ENCODE results near the gene ICAM5. TPM values are rescaled to one million over a fixed set of nuclear protein-coding genes. Genes with fewer than 3 reads are reported as not detected.

Gene ICAM5
- total and polyA plus RNA-seq, 9 of the 15 experiments (the other 6 are each of a cell fraction or from before 2014, with no cell fraction given): 0.10 to 114 (median 13.7) TPM

- no peak for TF ChIP-seq ZNF518B (CRISPR knock-in tag; IDR thresholded peaks at IDR 0.05)
- TF ChIP-seq TEAD4 (IDR thresholded peaks at IDR 0.05; ENCODE audit: low read length): 0 out of 2 replicates have a peak, but pooled peaks have one; percentile 1
- no peak for TF ChIP-seq TEAD4 (CRISPR knock-in tag; IDR thresholded peaks at IDR 0.05; ENCODE audit: borderline replicate concordance)
- TF ChIP-seq, protein P1, sequence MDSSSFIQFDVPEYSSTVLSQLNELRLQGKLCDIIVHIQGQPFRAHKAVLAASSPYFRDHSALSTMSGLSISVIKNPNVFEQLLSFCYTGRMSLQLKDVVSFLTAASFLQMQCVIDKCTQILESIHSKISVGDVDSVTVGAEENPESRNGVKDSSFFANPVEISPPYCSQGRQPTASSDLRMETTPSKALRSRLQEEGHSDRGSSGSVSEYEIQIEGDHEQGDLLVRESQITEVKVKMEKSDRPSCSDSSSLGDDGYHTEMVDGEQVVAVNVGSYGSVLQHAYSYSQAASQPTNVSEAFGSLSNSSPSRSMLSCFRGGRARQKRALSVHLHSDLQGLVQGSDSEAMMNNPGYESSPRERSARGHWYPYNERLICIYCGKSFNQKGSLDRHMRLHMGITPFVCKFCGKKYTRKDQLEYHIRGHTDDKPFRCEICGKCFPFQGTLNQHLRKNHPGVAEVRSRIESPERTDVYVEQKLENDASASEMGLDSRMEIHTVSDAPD (CRISPR knock-in tag; IDR thresholded peaks at IDR 0.05): no peak
- TF ChIP-seq, protein P2, sequence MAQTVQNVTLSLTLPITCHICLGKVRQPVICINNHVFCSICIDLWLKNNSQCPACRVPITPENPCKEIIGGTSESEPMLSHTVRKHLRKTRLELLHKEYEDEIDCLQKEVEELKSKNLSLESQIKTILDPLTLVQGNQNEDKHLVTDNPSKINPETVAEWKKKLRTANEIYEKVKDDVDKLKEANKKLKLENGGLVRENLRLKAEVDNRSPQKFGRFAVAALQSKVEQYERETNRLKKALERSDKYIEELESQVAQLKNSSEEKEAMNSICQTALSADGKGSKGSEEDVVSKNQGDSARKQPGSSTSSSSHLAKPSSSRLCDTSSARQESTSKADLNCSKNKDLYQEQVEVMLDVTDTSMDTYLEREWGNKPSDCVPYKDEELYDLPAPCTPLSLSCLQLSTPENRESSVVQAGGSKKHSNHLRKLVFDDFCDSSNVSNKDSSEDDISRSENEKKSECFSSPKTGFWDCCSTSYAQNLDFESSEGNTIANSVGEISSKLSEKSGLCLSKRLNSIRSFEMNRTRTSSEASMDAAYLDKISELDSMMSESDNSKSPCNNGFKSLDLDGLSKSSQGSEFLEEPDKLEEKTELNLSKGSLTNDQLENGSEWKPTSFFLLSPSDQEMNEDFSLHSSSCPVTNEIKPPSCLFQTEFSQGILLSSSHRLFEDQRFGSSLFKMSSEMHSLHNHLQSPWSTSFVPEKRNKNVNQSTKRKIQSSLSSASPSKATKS (CRISPR knock-in tag; IDR thresholded peaks at IDR 0.05): no peak
- no peak for TF ChIP-seq MAZ (CRISPR knock-in tag; conservative IDR thresholded peaks at IDR 0.05 in 1 of 2, IDR thresholded peaks at IDR 0.05 in 1 of 2)
- TF ChIP-seq BACH1 (tag; IDR thresholded peaks at IDR 0.05): no peak
- no peak for TF ChIP-seq SP1 (CRISPR knock-in tag; IDR thresholded peaks at IDR 0.05)
- TF ChIP-seq RFX1 (IDR thresholded peaks at IDR 0.05): no peak
- TF ChIP-seq SMARCC2 (IDR thresholded peaks at IDR 0.05; ENCODE audit: low read depth): no peak
- TF ChIP-seq RB1 (IDR thresholded peaks at IDR 0.05; ENCODE audit: low read depth): no peak
- no peak for TF ChIP-seq ZNF830 (CRISPR knock-in tag; IDR thresholded peaks at IDR 0.05)
- no peak for TF ChIP-seq NR1H2 (CRISPR knock-in tag; IDR thresholded peaks at IDR 0.05)
- TF ChIP-seq HNRNPK (IDR thresholded peaks at IDR 0.05; ENCODE audit: low read depth, low read length, poor library complexity, severe bottlenecking): no peak
- TF ChIP-seq MXI1 (IDR thresholded peaks at IDR 0.05; ENCODE audit: low read depth, low read length): no peak
- TF ChIP-seq E2F4 (CRISPR knock-in tag; IDR thresholded peaks at IDR 0.05; ENCODE audit: low read depth): no peak
- 0 out of 4 replicates have a peak, but pooled peaks of 1 of the 2 experiments have one; percentile 5 for TF ChIP-seq TEAD1 (CRISPR knock-in tag; IDR thresholded peaks at IDR 0.05)
- TF ChIP-seq RBM15 (IDR thresholded peaks at IDR 0.05; ENCODE audit: insufficient read depth, low read length): no peak
- TF ChIP-seq CBX8 (IDR thresholded peaks at IDR 0.05; ENCODE audit: borderline replicate concordance, extremely low read depth, low read depth, low read length, poor library complexity, severe bottlenecking): no peak
These were observed 37.0 kb upstream of the ICAM5 start (continued) for GRCh38 chr19:10252707-10253106.

Measured in K562 (cell line).